Activated naive CD4-positive, alpha-beta T cell treated with anti-CD3 and anti-CD28 coated beads, Interleukin-2, amount 10 ng/mL, durations not matched to agents 5 hours and 36 hours (primary cell): ENCODE measurements around the gene UBB. TPM values are rescaled to one million over a fixed set of nuclear protein-coding genes. Genes with fewer than 3 reads are reported as not detected.

Experiments
- total RNA-seq, 2 experiments: library from RNA; stranded (reverse); gene quantifications; one replicate each; pipeline ENCODE4 v1.2.3, GENCODE V29; 2021

The UBB gene
- total RNA-seq, result 1,000 to 10,000 TPM; 1,170 to 1,224 TPM

GRCh38 chr17:16380640-16381495 is at the start of gene UBB:
UBB (plus strand) TSS chr17:16381091; CDS start chr17:16381908, 817 bp downstream.

GRCh38 chr17:16353317-16354174 is 27.3 kb upstream of the UBB start, which contains the start of gene CENPV:
CENPV (minus strand) TSS chr17:16353469; CDS start chr17:16353436, 33 bp downstream.

GRCh38 chr17:16415031-16415924 is 34.4 kb downstream of the UBB start, which contains the start of gene TRPV2:
TRPV2 (plus strand) TSS chr17:16415571; CDS start chr17:16417669, 2,098 bp downstream.

Other genes with a start within 250 kb of the UBB start
- gene NCOR1, start 165.6 kb upstream of the UBB start, total RNA-seq, result 100 to 1,000 TPM; 124 to 130 TPM
- 10 to 100 TPM; 33.0 to 35.3 TPM for gene PIGL, start 163.9 kb upstream of the UBB start, total RNA-seq
- 10 to 100 TPM in 1 of 2 experiments, 1 to 10 TPM in 1; 8.1 to 10.9 TPM for gene CENPV, start 27.6 kb upstream of the UBB start, total RNA-seq
- 100 to 1,000 TPM; 132 to 133 TPM for gene TRPV2, start 34.5 kb downstream of the UBB start, total RNA-seq
- 1 to 10 TPM; 2.2 to 2.3 TPM for gene LRRC75A, start 111.1 kb downstream of the UBB start, total RNA-seq
- 1 to 10 TPM; 8.6 to 9.0 TPM for gene ZNF287, start 188.1 kb downstream of the UBB start, total RNA-seq